GM19467 (cell line): Measurements from ENCODE around the gene PDE9A.

Source experiments
- ATAC-seq: cut with Tn5 transposase; IDR thresholded peaks from one replicate; pipeline ENCODE4 v1.9.1; 2021; ENCODE audit warnings: mild to moderate bottlenecking, moderate library complexity; ENCODE audit not compliant: unreplicated experiment

PDE9A gene

GRCh38 chr21:42815217-42815616 is 161.8 kb downstream of the PDE9A start:
- ATAC-seq: no peak

- ATAC-seq: no peak
Measured at GRCh38 chr21:42818328-42818749, 164.9 kb downstream of the PDE9A start.

- no peak for ATAC-seq
Measured at GRCh38 chr21:42819861-42820615, 166.6 kb downstream of the PDE9A start.

GRCh38 chr21:42820616-42821465 is 167.4 kb downstream of the PDE9A start:
- no peak for ATAC-seq
